K562 (cell line): Measurements from ENCODE around the gene MAPK13. TPM values are rescaled to one million over a fixed set of nuclear protein-coding genes. Genes with fewer than 3 reads are reported as not detected.
"Not testable (repeated sequence)": the region's sequence is repeated elsewhere in the genome, so short reads cannot be mapped to it uniquely, and the experiment has no call there.

Experiments
- ARID1B ChIP-seq: fragments of 450-650 bp; IDR thresholded peaks from 2 replicates; pipeline ENCODE4 v1.6.1; 2016; ENCODE audit warnings: antibody characterized with exemption, mild to moderate bottlenecking, inconsistent platforms
- ATF3 ChIP-seq, 2 experiments: fragments of 450-650 bp in 1 of 2; sonication (generic) in 1 of 2; formaldehyde crosslinking in 1 of 2; IDR thresholded peaks in 1 of 2; conservative IDR thresholded peaks in 1 of 2; 2 replicates each; pipeline versions ENCODE4 v1.6.1 to v1.8.1; 2016 to 2023; ENCODE audit warnings: mild to moderate bottlenecking in 2 of 2, moderate library complexity in 2 of 2, inconsistent platforms in 1 of 2, missing genetic modification reagents in 1 of 2
- C11orf30 ChIP-seq: fragments of 450-650 bp; IDR thresholded peaks from 2 replicates; pipeline ENCODE4 v1.6.1; 2016; ENCODE audit warnings: low read depth, mild to moderate bottlenecking
- CBFA2T3 ChIP-seq: fragments of 450-650 bp; IDR thresholded peaks from 2 replicates; pipeline ENCODE4 v1.6.1; 2017
- E2F6 ChIP-seq, 2 experiments: IDR thresholded peaks; 2 replicates each; pipeline ENCODE4 v1.6.1; 2011; ENCODE audit warnings: borderline replicate concordance in 1 of 2, control low read depth in 1 of 2, low read depth in 1 of 2, low read length in 1 of 2, mild to moderate bottlenecking in 1 of 2, mixed read lengths in 1 of 2, moderate library complexity in 1 of 2; ENCODE audit not compliant: insufficient read depth in 1 of 2, insufficient read length in 1 of 2, poor library complexity in 1 of 2, severe bottlenecking in 1 of 2; ENCODE audit errors: extremely low read depth in 1 of 2
- JUND ChIP-seq, 2 experiments: IDR thresholded peaks; 2 replicates in 1 of 2; 3 replicates in 1 of 2; pipeline ENCODE4 v1.6.1; 2011; ENCODE audit warnings: borderline replicate concordance in 2 of 2, low read depth in 2 of 2, low read length in 2 of 2, improper control_type of control experiment in 1 of 2, missing biosample characterization in 1 of 2, missing genetic modification characterization in 1 of 2, missing genetic modification reagents in 1 of 2
- KDM1A ChIP-seq, 2 experiments: fragments of 450-650 bp; IDR thresholded peaks; 2 replicates each; pipeline ENCODE4 v1.6.1; 2016; ENCODE audit warnings: mild to moderate bottlenecking in 2 of 2
- L3MBTL2 ChIP-seq: fragments of 450-650 bp; IDR thresholded peaks from 2 replicates; pipeline ENCODE4 v1.6.1; 2016; ENCODE audit warnings: mild to moderate bottlenecking, moderate library complexity
- MAFG ChIP-seq: fragments of 450-650 bp; conservative IDR thresholded peaks from 2 replicates; pipeline ENCODE4 v1.6.1; 2016; ENCODE audit warnings: missing genetic modification characterization, missing compliant biosample characterization
- NFE2 ChIP-seq: IDR thresholded peaks from 2 replicates; pipeline ENCODE4 v1.6.1; 2014; ENCODE audit warnings: antibody characterized with exemption, low read depth
- NFIX ChIP-seq: fragments of 250-450 bp; sonication (Bioruptor Pico); IDR thresholded peaks from 2 replicates; pipeline ENCODE4 v1.4.0; 2020; ENCODE audit warnings: low read depth, mild to moderate bottlenecking, moderate library complexity
- SMARCE1 ChIP-seq: fragments of 450-650 bp; IDR thresholded peaks from 2 replicates; pipeline ENCODE4 v1.7.1; 2016; ENCODE audit warnings: mild to moderate bottlenecking
- TRIM24 ChIP-seq, 2 experiments: fragments of 450-650 bp; IDR thresholded peaks; 2 replicates each; pipeline ENCODE4 v1.6.1; 2016
- polyA plus RNA-seq, 8 experiments: library from polyadenylated mRNA; depleted of rRNA in 4 of 8; stranded (reverse) in 5 of 8; unstranded in 3 of 8; fragments of >200 nt; fragmentation: Nextera tagmentation in 2 of 8; fragmentation: Illumina TruSeq in 1 of 8; extraction: Ambion mirVana in 2 of 8; extraction: Trizol in 1 of 8; gene quantifications; 2 replicates each; pipeline versions ENCODE4 v1.2.1 to v1.2.3, GENCODE V29; 2011 to 2014; ENCODE audit warnings: inconsistent platforms in 1 of 8, missing spikeins in 1 of 8
- total RNA-seq, 7 experiments: library from RNA; depleted of rRNA in 6 of 7; stranded (reverse); fragments of >200 nt in 6 of 7; fragmentation: Illumina TruSeq in 2 of 7; extraction: Trizol in 2 of 7; gene quantifications; 2 replicates each; pipeline versions ENCODE4 v1.2.1 to v1.2.3, GENCODE V29; 2011 to 2021; ENCODE audit warnings: low replicate concordance in 1 of 7
- TF ChIP-seq, protein P1 (sequence below): fragments of 450-650 bp; IDR thresholded peaks from 2 replicates; pipeline ENCODE4 v1.6.1; 2016; ENCODE audit warnings: mild to moderate bottlenecking, moderate library complexity

Gene MAPK13
- total and polyA plus RNA-seq, 9 of the 15 experiments (the other 6 are each of a cell fraction or from before 2014, with no cell fraction given), result 0.03 to 2.3 (median 0.48) TPM; not detected in 1

- TF ChIP-seq, protein P1, sequence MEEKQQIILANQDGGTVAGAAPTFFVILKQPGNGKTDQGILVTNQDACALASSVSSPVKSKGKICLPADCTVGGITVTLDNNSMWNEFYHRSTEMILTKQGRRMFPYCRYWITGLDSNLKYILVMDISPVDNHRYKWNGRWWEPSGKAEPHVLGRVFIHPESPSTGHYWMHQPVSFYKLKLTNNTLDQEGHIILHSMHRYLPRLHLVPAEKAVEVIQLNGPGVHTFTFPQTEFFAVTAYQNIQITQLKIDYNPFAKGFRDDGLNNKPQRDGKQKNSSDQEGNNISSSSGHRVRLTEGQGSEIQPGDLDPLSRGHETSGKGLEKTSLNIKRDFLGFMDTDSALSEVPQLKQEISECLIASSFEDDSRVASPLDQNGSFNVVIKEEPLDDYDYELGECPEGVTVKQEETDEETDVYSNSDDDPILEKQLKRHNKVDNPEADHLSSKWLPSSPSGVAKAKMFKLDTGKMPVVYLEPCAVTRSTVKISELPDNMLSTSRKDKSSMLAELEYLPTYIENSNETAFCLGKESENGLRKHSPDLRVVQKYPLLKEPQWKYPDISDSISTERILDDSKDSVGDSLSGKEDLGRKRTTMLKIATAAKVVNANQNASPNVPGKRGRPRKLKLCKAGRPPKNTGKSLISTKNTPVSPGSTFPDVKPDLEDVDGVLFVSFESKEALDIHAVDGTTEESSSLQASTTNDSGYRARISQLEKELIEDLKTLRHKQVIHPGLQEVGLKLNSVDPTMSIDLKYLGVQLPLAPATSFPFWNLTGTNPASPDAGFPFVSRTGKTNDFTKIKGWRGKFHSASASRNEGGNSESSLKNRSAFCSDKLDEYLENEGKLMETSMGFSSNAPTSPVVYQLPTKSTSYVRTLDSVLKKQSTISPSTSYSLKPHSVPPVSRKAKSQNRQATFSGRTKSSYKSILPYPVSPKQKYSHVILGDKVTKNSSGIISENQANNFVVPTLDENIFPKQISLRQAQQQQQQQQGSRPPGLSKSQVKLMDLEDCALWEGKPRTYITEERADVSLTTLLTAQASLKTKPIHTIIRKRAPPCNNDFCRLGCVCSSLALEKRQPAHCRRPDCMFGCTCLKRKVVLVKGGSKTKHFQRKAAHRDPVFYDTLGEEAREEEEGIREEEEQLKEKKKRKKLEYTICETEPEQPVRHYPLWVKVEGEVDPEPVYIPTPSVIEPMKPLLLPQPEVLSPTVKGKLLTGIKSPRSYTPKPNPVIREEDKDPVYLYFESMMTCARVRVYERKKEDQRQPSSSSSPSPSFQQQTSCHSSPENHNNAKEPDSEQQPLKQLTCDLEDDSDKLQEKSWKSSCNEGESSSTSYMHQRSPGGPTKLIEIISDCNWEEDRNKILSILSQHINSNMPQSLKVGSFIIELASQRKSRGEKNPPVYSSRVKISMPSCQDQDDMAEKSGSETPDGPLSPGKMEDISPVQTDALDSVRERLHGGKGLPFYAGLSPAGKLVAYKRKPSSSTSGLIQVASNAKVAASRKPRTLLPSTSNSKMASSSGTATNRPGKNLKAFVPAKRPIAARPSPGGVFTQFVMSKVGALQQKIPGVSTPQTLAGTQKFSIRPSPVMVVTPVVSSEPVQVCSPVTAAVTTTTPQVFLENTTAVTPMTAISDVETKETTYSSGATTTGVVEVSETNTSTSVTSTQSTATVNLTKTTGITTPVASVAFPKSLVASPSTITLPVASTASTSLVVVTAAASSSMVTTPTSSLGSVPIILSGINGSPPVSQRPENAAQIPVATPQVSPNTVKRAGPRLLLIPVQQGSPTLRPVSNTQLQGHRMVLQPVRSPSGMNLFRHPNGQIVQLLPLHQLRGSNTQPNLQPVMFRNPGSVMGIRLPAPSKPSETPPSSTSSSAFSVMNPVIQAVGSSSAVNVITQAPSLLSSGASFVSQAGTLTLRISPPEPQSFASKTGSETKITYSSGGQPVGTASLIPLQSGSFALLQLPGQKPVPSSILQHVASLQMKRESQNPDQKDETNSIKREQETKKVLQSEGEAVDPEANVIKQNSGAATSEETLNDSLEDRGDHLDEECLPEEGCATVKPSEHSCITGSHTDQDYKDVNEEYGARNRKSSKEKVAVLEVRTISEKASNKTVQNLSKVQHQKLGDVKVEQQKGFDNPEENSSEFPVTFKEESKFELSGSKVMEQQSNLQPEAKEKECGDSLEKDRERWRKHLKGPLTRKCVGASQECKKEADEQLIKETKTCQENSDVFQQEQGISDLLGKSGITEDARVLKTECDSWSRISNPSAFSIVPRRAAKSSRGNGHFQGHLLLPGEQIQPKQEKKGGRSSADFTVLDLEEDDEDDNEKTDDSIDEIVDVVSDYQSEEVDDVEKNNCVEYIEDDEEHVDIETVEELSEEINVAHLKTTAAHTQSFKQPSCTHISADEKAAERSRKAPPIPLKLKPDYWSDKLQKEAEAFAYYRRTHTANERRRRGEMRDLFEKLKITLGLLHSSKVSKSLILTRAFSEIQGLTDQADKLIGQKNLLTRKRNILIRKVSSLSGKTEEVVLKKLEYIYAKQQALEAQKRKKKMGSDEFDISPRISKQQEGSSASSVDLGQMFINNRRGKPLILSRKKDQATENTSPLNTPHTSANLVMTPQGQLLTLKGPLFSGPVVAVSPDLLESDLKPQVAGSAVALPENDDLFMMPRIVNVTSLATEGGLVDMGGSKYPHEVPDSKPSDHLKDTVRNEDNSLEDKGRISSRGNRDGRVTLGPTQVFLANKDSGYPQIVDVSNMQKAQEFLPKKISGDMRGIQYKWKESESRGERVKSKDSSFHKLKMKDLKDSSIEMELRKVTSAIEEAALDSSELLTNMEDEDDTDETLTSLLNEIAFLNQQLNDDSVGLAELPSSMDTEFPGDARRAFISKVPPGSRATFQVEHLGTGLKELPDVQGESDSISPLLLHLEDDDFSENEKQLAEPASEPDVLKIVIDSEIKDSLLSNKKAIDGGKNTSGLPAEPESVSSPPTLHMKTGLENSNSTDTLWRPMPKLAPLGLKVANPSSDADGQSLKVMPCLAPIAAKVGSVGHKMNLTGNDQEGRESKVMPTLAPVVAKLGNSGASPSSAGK, result peak; percentile 58
- TF ChIP-seq TRIM24 (IDR thresholded peaks at IDR 0.05) (0 out of 4 replicates have a peak, but pooled peaks have one; percentile 6 to 40), JUND (IDR thresholded peaks at IDR 0.05; ENCODE audit: borderline replicate concordance, low read depth, low read length) (peak; percentile 23; the same call in 1 of the 2 replicates), E2F6 (IDR thresholded peaks at IDR 0.05; ENCODE audit: borderline replicate concordance in 1 of 2, extremely low read depth in 1 of 2, insufficient read depth in 1 of 2, insufficient read length in 1 of 2, low read depth in 1 of 2, low read length in 1 of 2, poor library complexity in 1 of 2, severe bottlenecking in 1 of 2) (peak in 1 of 2 experiments; percentile 33), NFE2 (peak; percentile 40; the same call in 1 of the 2 replicates), KDM1A (IDR thresholded peaks at IDR 0.05) (peak; percentile 19 to 54; a peak in 1 of 4 replicates), CBFA2T3 (0 out of 2 replicates have a peak, but pooled peaks have one; percentile 4), SMARCE1 (0 out of 2 replicates have a peak, but pooled peaks have one; percentile 19), L3MBTL2 (peak; percentile 22; the same call in 1 of the 2 replicates), ATF3 (IDR thresholded peaks at IDR 0.05) (peak; percentile 74), C11orf30 (peak; percentile 39; the same call in 1 of the 2 replicates), MAFG (0 out of 2 replicates have a peak, but pooled peaks have one; percentile 6), ARID1B (peak; percentile 23; the same call in 1 of the 2 replicates), NFIX (CRISPR knock-in tag) (peak; percentile 81)
- not testable (repeated sequence) for TF ChIP-seq JUND (tag; IDR thresholded peaks at IDR 0.05; ENCODE audit: borderline replicate concordance, low read depth, low read length); ATF3 (CRISPR knock-in tag; conservative IDR thresholded peaks at IDR 0.05)
These were observed 42.1 kb upstream of the MAPK13 start (continued) for GRCh38 chr6:36088204-36088603.
